Measurements from ENCODE around the gene MACC1. TPM values are rescaled to one million over a fixed set of nuclear protein-coding genes. Genes with fewer than 3 reads are reported as not detected.

MACC1 gene
- total and polyA plus RNA-seq, 2 donors (not counting 3 experiments of a cell fraction or from before 2014, with no cell fraction given) = not detected

- no peaks in the 10 kb centered on the region for H4K20me1 ChIP-seq (replicated peaks; ENCODE audit: control insufficient read depth, extremely low read depth, insufficient read depth, low read length)
- H3K4me3 ChIP-seq (replicated peaks in 1 of 3; ENCODE audit: insufficient read depth in 1 of 3, low read depth in 1 of 3, low read length in 3 of 3) = no peak overlapping the region
- no peak for DNase-seq (ENCODE audit: low read depth, low spot score)
- no peak overlapping the region for H3K27ac ChIP-seq (ENCODE audit: insufficient read depth, low read depth, low read length)
- no peaks in the 10 kb centered on the region for H3K9me1 ChIP-seq (replicated peaks; ENCODE audit: control insufficient read depth, extremely low read depth, insufficient read depth, low read length)
- H3K9me3 ChIP-seq (replicated peaks; ENCODE audit: control insufficient read depth, insufficient read depth, low read length) = no peaks in the 10 kb centered on the region
- no peaks in the 10 kb centered on the region for H3K79me2 ChIP-seq (ENCODE audit: control insufficient read depth, insufficient read depth, low read length)
- intact Hi-C loops (cut with micrococcal nuclease) = no loop called here
- no TSS peak for BruUV-seq (replicated peaks)
- dilution Hi-C loops (cut with MboI; ENCODE audit: extremely low pct_ligation_motif_present, low sequenced_read_pairs) = no loop called here
- TF ChIP-seq GATA2 (IDR thresholded peaks at IDR 0.05; ENCODE audit: insufficient read depth, insufficient read length, low read depth, low read length) = no peak
- TF ChIP-seq POLR2AphosphoS5 (IDR thresholded peaks at IDR 0.05; ENCODE audit: insufficient read depth, low read depth, low read length) = no peak
- TF ChIP-seq CTCF (IDR thresholded peaks at IDR 0.05; ENCODE audit: extremely low read depth in 1 of 2, insufficient read depth in 1 of 2, low read depth in 1 of 2, low read length in 2 of 2) = no peak
- no peak for TF ChIP-seq MAX (IDR thresholded peaks at IDR 0.05; ENCODE audit: insufficient read depth, insufficient read length)
- TF ChIP-seq FOS (IDR thresholded peaks at IDR 0.05; ENCODE audit: borderline replicate concordance, insufficient read depth, low read length) = no peak
- TF ChIP-seq JUN (IDR thresholded peaks at IDR 0.05; ENCODE audit: borderline replicate concordance, insufficient read depth, insufficient read length, low read depth) = no peak
- no peak for TF ChIP-seq POLR2A (IDR thresholded peaks at IDR 0.05; ENCODE audit: low read depth, low read length)
- TF ChIP-seq EZH2 (IDR thresholded peaks at IDR 0.05; ENCODE audit: borderline replicate concordance, low read depth, low read length, severe bottlenecking) = no peak
- no peak for TF ChIP-seq MYC (IDR thresholded peaks at IDR 0.05; ENCODE audit: low read depth, low read length)
- no peaks in the 10 kb centered on the region for H3K27me3 ChIP-seq (ENCODE audit: control insufficient read depth in 2 of 2, insufficient read depth in 2 of 2, low read length in 2 of 2)
- H3K9ac ChIP-seq (replicated peaks; ENCODE audit: extremely low read depth, insufficient read depth, low read length) = no peak overlapping the region
- H2AFZ ChIP-seq (ENCODE audit: low read depth, low read length) = no peak overlapping the region
- FAIRE-seq = no peak
- H3K4me1 ChIP-seq (ENCODE audit: control insufficient read depth, extremely low read depth, insufficient read depth, low read length) = no peaks in the 10 kb centered on the region
- CTCF ChIA-PET = no interaction called here
- POLR2A ChIA-PET = no interaction called here
- no peak overlapping the region for H3K4me2 ChIP-seq (ENCODE audit: insufficient read depth, low read length)
- no peaks in the 10 kb centered on the region for H3K36me3 ChIP-seq (ENCODE audit: control insufficient read depth in 2 of 2, extremely low read depth in 1 of 2, insufficient read depth in 2 of 2, low read length in 2 of 2)
Measured at GRCh38 chr7:20133803-20134202, 83.4 kb downstream of the MACC1 start.
